Measurements from ENCODE around the gene GRB2. TPM values are rescaled to one million over a fixed set of nuclear protein-coding genes. Genes with fewer than 3 reads are reported as not detected.
"Not testable (repeated sequence)": the region's sequence is repeated elsewhere in the genome, so short reads cannot be mapped to it uniquely, and the experiment has no call there.

The GRB2 gene
- total RNA-seq, 2 donors from 2014 or later = 209 to 218 TPM

DNA sequence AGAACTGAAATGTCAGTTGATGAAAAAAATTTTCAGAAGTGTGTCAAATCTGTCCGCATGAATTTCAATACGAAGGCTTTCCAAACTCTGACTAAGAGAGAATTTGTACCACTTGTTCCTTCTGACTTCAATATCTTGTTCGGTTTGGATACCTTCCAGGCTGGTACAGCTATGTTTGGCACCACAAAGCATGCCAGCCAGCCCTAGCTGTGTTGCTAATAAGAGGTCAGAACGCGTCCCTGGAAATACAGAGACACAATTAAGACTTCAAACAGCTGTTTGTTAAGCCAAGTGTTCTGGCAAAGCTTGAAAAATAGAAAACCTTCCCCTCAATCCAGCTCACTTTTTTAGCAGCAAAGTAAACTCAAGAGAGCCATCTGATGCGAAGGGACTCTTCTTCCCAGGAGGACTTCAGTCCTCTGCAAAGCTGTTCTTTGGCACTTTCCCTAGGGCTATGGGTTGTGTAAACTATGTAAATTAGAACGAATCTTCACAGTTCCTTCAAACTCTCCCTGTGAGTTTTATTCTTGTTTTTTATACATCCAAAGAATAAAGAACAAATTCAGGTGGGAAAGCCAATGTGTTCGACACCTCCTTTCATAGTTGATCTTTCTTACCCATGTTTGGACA lies 35.1 kb downstream of the GRB2 start:
- DNase-seq (no peak), ATAC-seq (replicated peaks in 1 of 2) (no peak)
- peak overlapping the region in 1 of 2 donors; percentile 36 for H3K4me3 Mint-ChIP-seq
- H3K27me3 Mint-ChIP-seq (ENCODE audit: low read depth) = no peaks in the 10 kb centered on the region
- no peaks in the 10 kb centered on the region for H3K9me3 Mint-ChIP-seq
- peaks cover 89% of the 10 kb centered on the region for H3K4me1 Mint-ChIP-seq (ENCODE audit: low read depth)
- H3K36me3 Mint-ChIP-seq (ENCODE audit: insufficient read depth in 2 of 2) = peaks cover 1 to 2% of the 10 kb centered on the region in 2 donors
- peak overlapping the region; percentile 60 for H3K27ac Mint-ChIP-seq

- H3K4me3 Mint-ChIP-seq = peak overlapping the region; percentile 54 to 70
- ATAC-seq (replicated peaks in 1 of 2) = not testable (repeated sequence)
Observed at GRCh38 chr17:75367838-75368789, 37.4 kb downstream of the GRB2 start.

DNA sequence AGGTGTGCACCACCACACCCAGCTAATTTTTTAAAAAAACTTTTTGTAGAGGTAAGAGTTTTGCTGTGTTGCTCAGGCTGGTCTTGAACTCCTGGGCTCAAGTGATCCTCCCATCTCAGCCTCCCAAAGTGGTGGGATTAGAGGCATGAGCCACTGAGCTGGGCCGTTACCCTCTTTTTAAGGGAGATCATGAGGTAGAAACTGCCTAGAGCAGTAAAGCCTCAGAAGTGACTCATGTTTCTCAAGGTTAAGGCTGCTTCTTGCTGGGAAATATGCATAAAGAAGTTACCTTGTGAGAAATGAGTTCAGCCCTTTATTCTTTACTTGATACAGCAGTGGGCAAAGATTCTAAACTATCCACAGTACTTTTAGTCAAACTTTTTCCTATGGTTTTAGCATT lies 38.2 kb downstream of the GRB2 start:
- Mint-ChIP-seq H3K9me3 (no peaks in the 10 kb centered on the region), H3K4me3 (peak overlapping the region; percentile 54 to 70), H3K27ac (peak overlapping the region; percentile 91), H3K4me1 (ENCODE audit: low read depth) (peaks cover 98% of the 10 kb centered on the region), H3K27me3 (ENCODE audit: low read depth) (no peaks in the 10 kb centered on the region), H3K36me3 (ENCODE audit: insufficient read depth in 2 of 2) (peaks cover 3 to 4% of the 10 kb centered on the region in 2 donors)
- ATAC-seq (replicated peaks in 1 of 2) = peak; percentile 64
- DNase-seq = peak; percentile 17 to 25

More at GRCh38 chr17:75367838-75368789, 37.4 kb downstream of the GRB2 start:
- H3K9me3 Mint-ChIP-seq; H3K27me3 Mint-ChIP-seq (ENCODE audit: low read depth); DNase-seq; H3K36me3 Mint-ChIP-seq (ENCODE audit: insufficient read depth in 2 of 2): not testable (repeated sequence)
- peaks cover 98% of the 10 kb centered on the region for H3K4me1 Mint-ChIP-seq (ENCODE audit: low read depth)
- H3K27ac Mint-ChIP-seq = peak overlapping the region; percentile 91

DNA sequence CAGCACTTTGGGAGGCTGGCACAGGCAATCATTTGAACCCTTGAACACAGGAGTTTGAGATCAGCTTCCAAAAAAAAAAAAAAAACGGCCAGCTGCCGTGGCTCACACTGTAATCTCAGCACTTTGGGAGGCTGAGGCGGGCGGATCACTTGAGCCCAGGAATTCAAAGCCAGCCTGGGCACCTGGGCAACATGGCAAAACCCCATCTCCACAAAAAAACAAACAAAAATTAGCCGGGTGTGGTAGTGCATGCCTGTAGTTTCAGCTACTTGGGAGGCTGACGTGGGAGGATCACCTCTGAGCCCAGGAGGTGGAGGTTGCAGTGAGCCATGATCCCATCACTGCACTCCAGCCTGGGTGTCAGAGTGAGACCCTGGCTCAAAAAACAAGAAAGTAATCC lies 39.0 kb downstream of the GRB2 start:
- DNase-seq (no peak), ATAC-seq (replicated peaks in 1 of 2) (no peak)
- H3K4me1 Mint-ChIP-seq (ENCODE audit: low read depth) = peaks cover 98% of the 10 kb centered on the region
- H3K36me3 Mint-ChIP-seq (ENCODE audit: insufficient read depth in 2 of 2) = peaks cover 4 to 5% of the 10 kb centered on the region in 2 donors
- no peaks in the 10 kb centered on the region for H3K9me3 Mint-ChIP-seq
- no peak overlapping the region for H3K27ac Mint-ChIP-seq
- no peaks in the 10 kb centered on the region for H3K27me3 Mint-ChIP-seq (ENCODE audit: low read depth)
- peak overlapping the region; percentile 55 to 70 for H3K4me3 Mint-ChIP-seq

GRCh38 chr17:75365931-75366275 lies 39.6 kb downstream of the GRB2 start:
- Mint-ChIP-seq H3K9me3 (no peaks in the 10 kb centered on the region), H3K27ac (peak overlapping the region; percentile 98), H3K4me3 (peak overlapping the region; percentile 55 to 70), H3K27me3 (ENCODE audit: low read depth) (no peaks in the 10 kb centered on the region), H3K4me1 (ENCODE audit: low read depth) (peaks cover 99% of the 10 kb centered on the region), H3K36me3 (ENCODE audit: insufficient read depth in 2 of 2) (peaks cover 4 to 5% of the 10 kb centered on the region in 2 donors)
- DNase-seq = no peak
- ATAC-seq (replicated peaks in 1 of 2) = no peak

GRCh38 chr17:75365009-75365930 lies 40.2 kb downstream of the GRB2 start:
- peaks cover 4 to 5% of the 10 kb centered on the region in 2 donors for H3K36me3 Mint-ChIP-seq (ENCODE audit: insufficient read depth in 2 of 2)
- peak overlapping the region; percentile 55 to 70 for H3K4me3 Mint-ChIP-seq
- no peaks in the 10 kb centered on the region for H3K27me3 Mint-ChIP-seq (ENCODE audit: low read depth)
- ATAC-seq (replicated peaks in 1 of 2) = peak in 1 of 2 donors; percentile 21
- peak overlapping the region; percentile 98 for H3K27ac Mint-ChIP-seq
- no peak for DNase-seq
- H3K9me3 Mint-ChIP-seq = no peaks in the 10 kb centered on the region
- H3K4me1 Mint-ChIP-seq (ENCODE audit: low read depth) = peaks cover 99% of the 10 kb centered on the region

DNA sequence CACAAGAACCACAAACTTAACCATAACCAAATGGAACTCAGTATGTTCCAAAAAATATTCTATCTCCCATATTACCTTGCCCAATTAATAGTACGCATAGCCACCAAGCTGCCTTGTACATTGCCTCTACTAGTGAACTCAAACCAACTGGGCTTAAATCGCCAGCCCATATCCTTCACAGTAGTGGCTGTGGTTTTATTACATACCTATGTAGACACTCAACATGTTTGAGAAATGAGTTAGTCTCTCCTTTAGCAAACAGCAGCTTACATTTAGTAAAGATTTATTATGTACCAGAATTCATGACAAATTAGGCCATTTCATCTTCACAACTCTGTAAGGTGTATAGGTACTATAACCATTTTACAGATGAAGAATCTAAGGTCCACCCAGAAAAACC lies 41.4 kb downstream of the GRB2 start:
- no peak for DNase-seq
- ATAC-seq (replicated peaks in 1 of 2) = peak; percentile 20 to 43
- Mint-ChIP-seq H3K27ac (peak overlapping the region; percentile 11), H3K4me3 (peak overlapping the region in 1 of 2 donors; percentile 16), H3K36me3 (ENCODE audit: insufficient read depth in 2 of 2) (peaks cover 2 to 4% of the 10 kb centered on the region in 2 donors), H3K4me1 (ENCODE audit: low read depth) (peaks cover 95% of the 10 kb centered on the region), H3K27me3 (ENCODE audit: low read depth) (no peaks in the 10 kb centered on the region), H3K9me3 (no peaks in the 10 kb centered on the region)

GRCh38 chr17:75361996-75362395 lies 43.5 kb downstream of the GRB2 start:
- ATAC-seq (replicated peaks in 1 of 2) = no peak
- Mint-ChIP-seq H3K36me3 (ENCODE audit: insufficient read depth in 2 of 2) (peaks cover 2 to 5% of the 10 kb centered on the region in 2 donors), H3K27ac (peak overlapping the region; percentile 79), H3K27me3 (ENCODE audit: low read depth) (no peaks in the 10 kb centered on the region), H3K4me3 (peak overlapping the region; percentile 8 to 66), H3K9me3 (no peaks in the 10 kb centered on the region), H3K4me1 (ENCODE audit: low read depth) (peaks cover 88% of the 10 kb centered on the region)
- DNase-seq = no peak

DNA sequence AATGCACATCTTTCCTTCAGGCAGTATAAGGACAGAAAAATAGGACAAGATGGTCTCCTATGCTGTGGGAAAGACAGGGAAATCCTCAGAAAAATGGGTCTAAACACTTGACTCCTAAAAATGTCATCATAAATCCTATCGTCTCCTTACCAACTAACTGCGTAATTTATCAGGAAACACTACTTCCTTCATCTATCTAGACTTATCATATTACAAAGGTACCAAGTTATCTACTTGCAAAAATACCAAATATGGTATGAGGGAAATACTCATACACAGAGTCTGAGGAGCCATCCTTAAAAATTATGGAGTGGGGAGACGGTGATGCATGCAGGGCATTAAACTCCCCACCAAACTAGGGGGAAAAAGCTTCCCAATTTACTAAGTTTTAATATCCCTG lies 44.1 kb downstream of the GRB2 start:
- Mint-ChIP-seq H3K27ac (peak overlapping the region; percentile 86), H3K4me1 (ENCODE audit: low read depth) (peaks cover 88% of the 10 kb centered on the region), H3K27me3 (ENCODE audit: low read depth) (no peaks in the 10 kb centered on the region), H3K36me3 (ENCODE audit: insufficient read depth in 2 of 2) (peaks cover 4 to 11% of the 10 kb centered on the region in 2 donors), H3K4me3 (peak overlapping the region; percentile 8 to 30), H3K9me3 (no peaks in the 10 kb centered on the region)
- no peak for ATAC-seq (replicated peaks in 1 of 2)
- no peak for DNase-seq

GRCh38 chr17:75356260-75356937 lies 49.1 kb downstream of the GRB2 start:
- Mint-ChIP-seq H3K36me3 (ENCODE audit: insufficient read depth in 2 of 2) (peaks cover 5 to 21% of the 10 kb centered on the region in 2 donors), H3K9me3 (peaks cover 0 to 2% of the 10 kb centered on the region in 2 donors), H3K4me1 (ENCODE audit: low read depth) (peaks cover 65% of the 10 kb centered on the region), H3K27me3 (ENCODE audit: low read depth) (no peaks in the 10 kb centered on the region), H3K4me3 (peak overlapping the region; percentile 28 to 33), H3K27ac (peak overlapping the region; percentile 46)
- no peak for ATAC-seq (replicated peaks in 1 of 2)
- DNase-seq = no peak

DNA sequence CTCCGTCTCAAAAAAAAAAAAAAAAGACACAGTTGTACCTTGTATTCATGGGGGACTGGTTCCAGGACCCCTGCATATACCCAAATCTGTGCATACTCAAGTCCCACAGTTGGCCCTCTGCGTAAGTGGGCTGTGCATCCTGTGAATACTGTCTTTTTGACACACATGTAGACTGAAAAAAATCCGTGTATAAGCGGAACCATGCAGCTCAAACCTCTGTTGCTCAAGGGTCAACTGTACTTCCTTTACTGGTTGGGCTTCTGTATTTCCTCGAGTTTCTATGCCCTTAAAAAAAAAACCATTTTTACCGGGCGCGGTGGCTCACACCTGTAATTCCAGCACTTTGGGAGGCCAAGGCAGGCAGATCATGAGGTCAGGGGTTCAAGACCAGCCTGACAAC lies 52.3 kb downstream of the GRB2 start:
- peaks cover 73% of the 10 kb centered on the region for H3K4me1 Mint-ChIP-seq (ENCODE audit: low read depth)
- no peaks in the 10 kb centered on the region for H3K27me3 Mint-ChIP-seq (ENCODE audit: low read depth)
- H3K36me3 Mint-ChIP-seq (ENCODE audit: insufficient read depth in 2 of 2) = peaks cover 5 to 23% of the 10 kb centered on the region in 2 donors
- ATAC-seq (replicated peaks in 1 of 2) = no peak
- no peak for DNase-seq
- H3K27ac Mint-ChIP-seq = no peak overlapping the region
- no peak overlapping the region for H3K4me3 Mint-ChIP-seq
- H3K9me3 Mint-ChIP-seq = peaks cover 0 to 2% of the 10 kb centered on the region in 2 donors

DNA sequence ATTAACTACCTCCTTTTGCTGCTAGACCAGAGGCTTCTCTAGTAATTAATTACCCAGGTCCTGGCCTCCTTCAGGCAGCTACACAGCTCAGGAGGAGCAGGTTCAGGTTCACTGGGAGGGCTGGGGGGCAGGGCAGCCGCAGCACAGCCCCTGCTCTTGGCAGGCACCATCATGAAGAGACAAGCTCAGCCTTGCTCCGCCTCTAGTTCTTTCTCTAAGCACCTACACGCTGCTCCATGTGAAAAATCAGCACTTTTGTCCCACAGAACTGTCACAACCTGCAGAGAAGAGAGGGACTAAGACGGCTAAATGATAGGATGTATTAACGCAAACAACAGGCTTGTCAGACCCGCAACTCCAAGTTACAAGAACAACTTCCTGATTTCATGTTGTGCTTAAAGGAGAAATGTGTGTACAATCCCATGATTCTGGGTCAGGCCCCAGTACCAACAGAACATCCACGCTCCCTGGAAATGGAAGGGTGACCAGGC lies 53.4 kb downstream of the GRB2 start:
- ATAC-seq (replicated peaks in 1 of 2) = no peak
- no peak overlapping the region for H3K4me3 Mint-ChIP-seq
- H3K4me1 Mint-ChIP-seq (ENCODE audit: low read depth) = peaks cover 73% of the 10 kb centered on the region
- H3K36me3 Mint-ChIP-seq (ENCODE audit: insufficient read depth in 2 of 2) = peaks cover 5 to 23% of the 10 kb centered on the region in 2 donors
- peaks cover 0 to 2% of the 10 kb centered on the region in 2 donors for H3K9me3 Mint-ChIP-seq
- no peaks in the 10 kb centered on the region for H3K27me3 Mint-ChIP-seq (ENCODE audit: low read depth)
- no peak overlapping the region for H3K27ac Mint-ChIP-seq
- no peak for DNase-seq
